Gastrocnemius medialis (tissue), 4 donors: ENCODE data around the gene LAP3.

Source experiments
- CTCF ChIP-seq, 5 experiments: fragments of 450-650 bp in 3 of 5; fragments of 200-600 bp in 2 of 5; sonication (generic) in 2 of 5; IDR thresholded peaks in 4 of 5; conservative IDR thresholded peaks in 1 of 5; 1 replicate in 4 of 5; 2 replicates in 1 of 5; pipeline ENCODE4 v1.5.1; 2016 to 2019; ENCODE audit warnings: antibody characterized with exemption in 5 of 5, mild to moderate bottlenecking in 3 of 5, moderate library complexity in 3 of 5
- POLR2A ChIP-seq, 2 donors: fragments of 450-650 bp; IDR thresholded peaks; one replicate each; pipeline ENCODE4 v1.6.1; 2017; ENCODE audit warnings: antibody characterized with exemption in 2 of 2, mild to moderate bottlenecking in 2 of 2, moderate library complexity in 2 of 2

GRCh38 chr4:17562157-17562556, 14.8 kb upstream of the LAP3 start:
- no peak for TF ChIP-seq CTCF (IDR thresholded peaks at IDR 0.05 in 4 of 5, conservative IDR thresholded peaks at IDR 0.05 in 1 of 5)
- TF ChIP-seq POLR2A (IDR thresholded peaks at IDR 0.05) = no peak
